PFSK-1 (cell line): ENCODE data around the gene CTU2.

Experiments used
- POLR2AphosphoS5 ChIP-seq: IDR thresholded peaks from 2 replicates; pipeline ENCODE4 v1.6.1; 2012; ENCODE audit warnings: low read depth, mild to moderate bottlenecking, control low read depth, low read length, moderate library complexity
- TAF1 ChIP-seq: IDR thresholded peaks from 2 replicates; pipeline ENCODE4 v1.6.1; 2012; ENCODE audit warnings: low read length, control low read depth, borderline replicate concordance; ENCODE audit not compliant: insufficient read depth

DNA sequence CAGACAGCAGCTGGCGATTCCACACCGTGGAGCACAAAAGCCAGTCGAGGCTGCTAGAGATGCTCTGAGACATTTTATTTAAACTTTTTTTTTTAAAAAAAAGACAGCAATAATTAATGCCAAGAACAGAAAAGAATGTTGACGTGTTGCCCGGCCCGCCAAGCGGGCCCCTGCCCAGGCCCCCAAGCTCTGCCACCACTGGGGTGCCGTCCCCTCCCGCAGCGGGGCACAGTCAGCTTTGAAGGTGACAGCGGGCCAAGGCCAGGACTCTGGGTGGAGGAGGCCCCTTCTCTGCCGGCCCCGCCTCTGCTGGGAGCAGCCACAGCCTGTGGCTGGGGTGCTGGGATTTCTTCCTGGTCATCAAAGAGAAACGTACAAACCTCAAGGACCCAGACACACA lies 9.9 kb upstream of the CTU2 start:
- TF ChIP-seq POLR2AphosphoS5, result no peak
- no peak for TF ChIP-seq TAF1
